ENCODE data around the gene PTDSS2. TPM values are rescaled to one million over a fixed set of nuclear protein-coding genes. Genes with fewer than 3 reads are reported as not detected.

The PTDSS2 gene
- polyA plus RNA-seq, 2 of the 4 experiments (the other 2 are of a cell fraction): 23.4 to 38.9 TPM

- TF ChIP-seq ZSCAN20 (CRISPR knock-in tag; IDR thresholded peaks at IDR 0.05): no peak
- no peak for TF ChIP-seq RAD21 (conservative IDR thresholded peaks at IDR 0.05 in 1 of 2, IDR thresholded peaks at IDR 0.05 in 1 of 2)
- no peak for TF ChIP-seq CHD4 (IDR thresholded peaks at IDR 0.05; ENCODE audit: borderline replicate concordance)
- TF ChIP-seq EHF (CRISPR knock-in tag; IDR thresholded peaks at IDR 0.05): no peak
- no peak for TF ChIP-seq NR3C1 (IDR thresholded peaks at IDR 0.05)
- no peak for TF ChIP-seq SREBF2 (IDR thresholded peaks at IDR 0.05)
- TF ChIP-seq BCL3 (IDR thresholded peaks at IDR 0.05): no peak
Observed at GRCh38 chr11:432501-433100, 17.5 kb upstream of the PTDSS2 start (continued).

GRCh38 chr11:433111-433510 is 17.0 kb upstream of the PTDSS2 start:
- WGBS (ENCODE audit: missing lambda C conversion rate): 85% methylated on average over 16 of the region's 17 CpGs
- H3K27ac ChIP-seq: no peak overlapping the region

GRCh38 chr11:433641-434040 is 16.4 kb upstream of the PTDSS2 start:
- DNase-seq (ENCODE audit: low read depth in 1 of 2, low spot score in 1 of 2) (no peak), FAIRE-seq (no peak), ATAC-seq (no peak)
- Histone ChIP-seq H3K4me2 (no peak overlapping the region), H3K4me3 (no peak overlapping the region), H3K4me1 (peaks cover 5% of the 10 kb centered on the region; the same call in 1 of the 3 replicates), H3K27ac (no peak overlapping the region), H3K9me3 (peaks cover 6% of the 10 kb centered on the region; the same call in 1 of the 3 replicates)
- CTCF ChIA-PET: interaction anchor here (1.0 to 3.4 kb wide), 2 partner anchors 14 to 16 kb away, joined by 3 to 12 read pairs; partner anchors contain the start of gene PTDSS2
- POLR2A ChIA-PET: no interaction called here
- WGBS (ENCODE audit: missing lambda C conversion rate): 71% methylated on average over 3 of the region's 20 CpGs
- TF ChIP-seq CEBPB (IDR thresholded peaks at IDR 0.05) (no peak), POLR2AphosphoS2 (conservative IDR thresholded peaks at IDR 0.05; ENCODE audit: low read length) (no peak)

More at GRCh38 chr11:433111-433510, 17.0 kb upstream of the PTDSS2 start:
- CTCF ChIA-PET: interaction anchor here (1.0 to 3.4 kb wide), 2 partner anchors 15 to 17 kb away, joined by 3 to 12 read pairs; partner anchors contain the start of gene PTDSS2
- no peak for TF ChIP-seq ZSCAN20 (CRISPR knock-in tag; IDR thresholded peaks at IDR 0.05)
- TF ChIP-seq RFX5 (IDR thresholded peaks at IDR 0.05): no peak
- TF ChIP-seq HMGXB4 (CRISPR knock-in tag; IDR thresholded peaks at IDR 0.05; ENCODE audit: borderline replicate concordance): no peak
- H3K9me3 ChIP-seq: peaks cover 6% of the 10 kb centered on the region; the same call in 1 of the 3 replicates
- FAIRE-seq (no peak), DNase-seq (ENCODE audit: low read depth in 1 of 2, low spot score in 1 of 2) (no peak), ATAC-seq (no peak)
- H3K4me1 ChIP-seq: peaks cover 5% of the 10 kb centered on the region; the same call in 1 of the 3 replicates
- no peak overlapping the region for H3K4me2 ChIP-seq
- POLR2A ChIA-PET: no interaction called here
- no peak overlapping the region for H3K4me3 ChIP-seq

- peaks cover 5% of the 10 kb centered on the region; the same call in 1 of the 3 replicates for H3K4me1 ChIP-seq
- ChIA-PET CTCF (interaction anchor here (3.4 kb wide), 1 partner anchor 14 kb away, joined by 12 read pairs; no protein-coding TSS in a partner anchor), POLR2A (no interaction called here)
- no peak overlapping the region for H3K27ac ChIP-seq
- ATAC-seq: 0 out of 6 replicates have a peak, but pooled peaks of 1 of the 2 experiments have one; percentile 3
- H3K4me2 ChIP-seq: no peak overlapping the region
- WGBS (ENCODE audit: missing lambda C conversion rate): 82% methylated on average over 10 of the region's 16 CpGs
- H3K9me3 ChIP-seq: peaks cover 6% of the 10 kb centered on the region; the same call in 1 of the 3 replicates
- no peak for FAIRE-seq
- DNase-seq (ENCODE audit: low read depth in 1 of 2, low spot score in 1 of 2): no peak
- H3K4me3 ChIP-seq: no peak overlapping the region
- TF ChIP-seq EP300 (IDR thresholded peaks at IDR 0.05) (no peak), RAD21 (conservative IDR thresholded peaks at IDR 0.05 in 1 of 2, IDR thresholded peaks at IDR 0.05 in 1 of 2) (no peak), CTCF (IDR thresholded peaks at IDR 0.05) (no peak), MYC (IDR thresholded peaks at IDR 0.05; ENCODE audit: borderline replicate concordance, low read length) (no peak), MAX (IDR thresholded peaks at IDR 0.05) (no peak), POLR2AphosphoS2 (conservative IDR thresholded peaks at IDR 0.05; ENCODE audit: low read length) (no peak), ZNF302 (CRISPR knock-in tag; IDR thresholded peaks at IDR 0.05) (no peak), TP53 (CRISPR knock-in tag; IDR thresholded peaks at IDR 0.05) (no peak), HEYL (CRISPR knock-in tag; IDR thresholded peaks at IDR 0.05) (no peak), TFCP2L1 (CRISPR knock-in tag; IDR thresholded peaks at IDR 0.05) (no peak), HDAC2 (IDR thresholded peaks at IDR 0.05) (no peak), E2F6 (IDR thresholded peaks at IDR 0.05; ENCODE audit: borderline replicate concordance, low read depth) (no peak), ZSCAN20 (CRISPR knock-in tag; IDR thresholded peaks at IDR 0.05) (no peak), ZC3H11A (IDR thresholded peaks at IDR 0.05) (no peak), BHLHE40 (IDR thresholded peaks at IDR 0.05; ENCODE audit: low read depth, low read length) (no peak)
Observed at GRCh38 chr11:434496-434895, 15.6 kb upstream of the PTDSS2 start.
